ENCODE data around the gene LSAMP. TPM values are rescaled to one million over a fixed set of nuclear protein-coding genes. Genes with fewer than 3 reads are reported as not detected.
"Not testable (repeated sequence)": the region's sequence is repeated elsewhere in the genome, so short reads cannot be mapped to it uniquely, and the experiment has no call there.

The LSAMP gene
- total RNA-seq, 4 donors from 2014 or later = 0.30 to 5.5 (median 1.4) TPM

- TF ChIP-seq CTCF (IDR thresholded peaks at IDR 0.05) (no peak), POLR2A (IDR thresholded peaks at IDR 0.05) (no peak)
- intact Hi-C loops (cut with DNase I) = no loop called here
- Histone ChIP-seq H3K4me3 (no peak overlapping the region), H3K27ac (no peak overlapping the region), H3K9me3 (no peaks in the 10 kb centered on the region), H3K27me3 (no peaks in the 10 kb centered on the region), H3K36me3 (no peaks in the 10 kb centered on the region), H3K4me1 (peaks cover 0 to 14% (median 4%) of the 10 kb centered on the region in 3 donors)
- 50 to 61% methylated on average over 6 of the region's 6 CpGs for WGBS, 2 donors
- DNase-seq = no peak
Measured at GRCh38 chr3:115766587-115767482, 678.5 kb downstream of the LSAMP start.

DNA sequence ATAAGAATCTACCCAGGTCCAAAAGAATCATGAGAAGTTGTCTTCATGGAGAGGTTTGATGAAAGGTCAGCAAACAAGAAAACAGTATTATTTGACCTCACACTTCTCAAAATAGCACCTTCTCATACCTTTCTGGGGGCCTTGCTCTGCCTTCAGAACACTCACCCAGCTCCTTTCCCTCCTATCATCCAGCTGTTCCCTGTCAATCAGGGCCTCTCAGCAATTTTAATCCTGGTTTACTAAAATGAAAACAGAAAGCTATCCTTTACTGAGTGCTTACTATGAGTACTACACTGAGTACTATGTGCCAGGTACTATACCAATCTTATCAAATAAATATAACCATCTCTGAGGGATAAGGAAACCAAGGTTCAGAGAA, 683.4 kb downstream of the LSAMP start:
- H3K4me3 ChIP-seq = no peak overlapping the region
- intact Hi-C loops (cut with DNase I) = no loop called here
- H3K4me1 ChIP-seq = peaks cover 0 to 10% (median 4%) of the 10 kb centered on the region in 3 donors
- no peak for TF ChIP-seq POLR2A (IDR thresholded peaks at IDR 0.05)
- TF ChIP-seq CTCF (IDR thresholded peaks at IDR 0.05) = no peak
- DNase-seq = no peak
- H3K27me3 ChIP-seq = no peaks in the 10 kb centered on the region
- H3K27ac ChIP-seq = no peak overlapping the region
- H3K36me3 ChIP-seq = no peaks in the 10 kb centered on the region
- no peaks in the 10 kb centered on the region for H3K9me3 ChIP-seq

DNA sequence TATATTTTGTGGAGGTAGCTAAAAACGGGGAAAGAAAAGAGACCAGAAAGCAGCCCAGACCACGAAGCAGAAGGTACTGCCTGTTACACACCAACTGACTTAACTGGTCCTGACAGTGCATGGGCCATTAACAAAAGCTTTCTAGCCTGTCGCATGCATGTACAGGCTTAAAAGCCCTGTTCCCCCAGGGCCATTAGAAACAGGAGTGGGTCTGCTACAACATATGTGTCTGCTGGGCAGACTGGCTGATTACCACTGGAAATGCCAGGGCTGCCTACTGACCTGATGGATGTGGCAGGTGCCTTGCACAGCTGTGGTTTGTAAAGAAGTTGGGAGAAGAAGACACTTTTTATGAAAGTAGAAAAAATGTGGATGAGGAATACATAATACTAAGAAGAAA, 684.6 kb downstream of the LSAMP start:
- intact Hi-C loops (cut with DNase I) = no loop called here
- no peak for TF ChIP-seq CTCF (IDR thresholded peaks at IDR 0.05)
- no peak for TF ChIP-seq POLR2A (IDR thresholded peaks at IDR 0.05)

DNA sequence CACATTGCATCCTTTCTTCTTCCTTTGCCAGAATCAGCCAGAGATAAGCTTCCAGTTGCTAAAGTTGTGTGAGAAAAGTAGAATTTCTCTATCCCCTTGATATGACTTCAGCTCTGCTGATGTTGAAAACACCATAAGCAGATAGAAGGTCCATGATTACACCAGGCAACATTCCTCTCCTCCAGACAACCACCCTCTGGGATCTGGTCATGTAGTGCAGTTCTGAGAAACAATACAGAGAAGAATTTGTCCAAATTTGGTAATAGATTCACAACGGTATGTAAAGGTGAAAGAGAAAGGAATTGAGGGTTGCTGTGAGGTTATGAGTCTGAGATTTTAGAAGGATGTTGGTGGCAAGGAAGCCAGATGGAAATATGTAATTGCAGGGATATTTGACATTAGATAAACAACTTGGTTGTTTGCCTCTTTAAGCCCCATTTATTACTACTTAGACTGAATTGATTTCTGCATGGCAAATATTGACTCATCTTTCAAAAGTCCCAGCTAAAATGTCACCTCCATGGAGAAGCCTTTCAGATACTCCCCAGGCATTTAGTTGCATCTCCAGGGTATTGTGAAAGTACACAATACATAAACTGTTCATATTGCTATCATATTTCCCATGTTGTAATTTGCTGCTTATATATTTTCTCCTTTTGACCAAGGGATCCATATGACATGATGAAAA, 687.1 kb downstream of the LSAMP start:
- DNase-seq = no peak
- no peaks in the 10 kb centered on the region for H3K27me3 ChIP-seq
- H3K4me3 ChIP-seq = no peak overlapping the region
- no peaks in the 10 kb centered on the region for H3K4me1 ChIP-seq
- 53 to 61% methylated on average over 1 of the region's 1 CpG for WGBS, 2 donors
- TF ChIP-seq POLR2A (IDR thresholded peaks at IDR 0.05) = no peak
- TF ChIP-seq CTCF (IDR thresholded peaks at IDR 0.05) = no peak
- no peaks in the 10 kb centered on the region for H3K9me3 ChIP-seq
- no peaks in the 10 kb centered on the region for H3K36me3 ChIP-seq
- no peak overlapping the region for H3K27ac ChIP-seq
- intact Hi-C loops (cut with DNase I) = no loop called here

More for the DNA sequence above, 684.6 kb downstream of the LSAMP start:
- H3K27ac ChIP-seq = no peak overlapping the region
- no peaks in the 10 kb centered on the region for H3K27me3 ChIP-seq
- no peak overlapping the region for H3K4me3 ChIP-seq
- DNase-seq = no peak
- H3K4me1 ChIP-seq = no peaks in the 10 kb centered on the region
- no peaks in the 10 kb centered on the region for H3K36me3 ChIP-seq
- no peaks in the 10 kb centered on the region for H3K9me3 ChIP-seq
- 59 to 72% methylated on average over 3 of the region's 3 CpGs for WGBS, 2 donors

DNA sequence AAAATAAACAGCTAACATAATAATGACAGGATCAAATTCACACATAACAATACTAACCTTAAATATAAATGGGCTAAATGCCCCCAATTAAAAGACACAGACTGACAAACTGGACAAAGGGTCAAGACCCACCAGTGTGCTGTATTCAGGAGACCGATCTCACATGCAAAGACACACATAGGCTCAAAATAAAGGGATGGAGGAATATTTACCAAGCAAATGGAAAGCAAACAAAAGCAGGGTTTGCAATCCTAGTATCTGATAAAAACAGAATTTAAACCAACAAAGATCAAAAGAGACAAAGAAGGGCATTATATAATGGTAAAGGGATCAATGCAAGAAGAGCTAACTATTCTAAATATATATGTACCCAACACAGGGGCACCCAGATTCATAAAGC, 692.3 kb downstream of the LSAMP start:
- H3K36me3 ChIP-seq; H3K27me3 ChIP-seq; intact Hi-C loops (cut with DNase I); H3K9me3 ChIP-seq; H3K27ac ChIP-seq; DNase-seq; H3K4me1 ChIP-seq; H3K4me3 ChIP-seq: not testable (repeated sequence)
- 32 to 67% methylated on average over 1 of the region's 1 CpG for WGBS, 2 donors

Small RNAs within 50 kb of the gene (small RNA-seq; reads per million reads assigned to genes)
- gene RN7SL815P = 0 reads per million in 4 donors

Data from esophagus squamous epithelium (tissue), 5 donors.